CD14-positive monocyte (primary cell): ENCODE measurements around the gene PIM2. TPM values are rescaled to one million over a fixed set of nuclear protein-coding genes. Genes with fewer than 3 reads are reported as not detected.
A peak's percentile ranks its signal among the peaks of the same experiment; 100 is the strongest.

Experiments used
- DNase-seq, 3 donors: peaks; one replicate each; pipeline ENCODE4 v3.0.0-alpha.2; 2011 to 2022
- H2AFZ ChIP-seq: 2 replicates; pipeline ENCODE4 v1.6.0; 2012; ENCODE audit warnings: mild to moderate bottlenecking, low read depth, low read length, inconsistent platforms; ENCODE audit not compliant: insufficient read depth, poor library complexity, severe bottlenecking
- H3K27ac ChIP-seq, 2 donors: 1 replicate in 1 of 2; 2 replicates in 1 of 2; pipeline ENCODE4 v1.5.1; 2012 to 2013; ENCODE audit warnings: low read length in 2 of 2, control low read depth in 1 of 2, inconsistent platforms in 1 of 2, low read depth in 1 of 2, mild to moderate bottlenecking in 1 of 2
- H3K27me3 ChIP-seq, 2 donors: one replicate each; pipeline versions ENCODE4 v1.6.0 to v1.6.1; 2011 to 2013; ENCODE audit warnings: low read length in 2 of 2; ENCODE audit not compliant: control insufficient read depth in 2 of 2, insufficient read depth in 2 of 2
- H3K36me3 ChIP-seq, 2 donors: replicated peaks in 1 of 2; 1 replicate in 1 of 2; 2 replicates in 1 of 2; pipeline versions ENCODE4 v1.5.1 to v1.6.1; 2012 to 2013; ENCODE audit warnings: low read length in 2 of 2, control low read depth in 1 of 2, inconsistent platforms in 1 of 2, mild to moderate bottlenecking in 1 of 2; ENCODE audit not compliant: insufficient read depth in 2 of 2, control insufficient read depth in 1 of 2
- H3K4me1 ChIP-seq, 2 donors: 1 replicate in 1 of 2; 2 replicates in 1 of 2; pipeline versions ENCODE4 v1.5.1 to v1.6.1; 2012 to 2013; ENCODE audit warnings: low read length in 2 of 2, control low read depth in 1 of 2, inconsistent platforms in 1 of 2, mild to moderate bottlenecking in 1 of 2, moderate library complexity in 1 of 2; ENCODE audit not compliant: insufficient read depth in 2 of 2, control insufficient read depth in 1 of 2
- H3K4me2 ChIP-seq: replicated peaks from 2 replicates; pipeline ENCODE3; 2012; ENCODE audit warnings: low read length, moderate library complexity, mild to moderate bottlenecking; ENCODE audit not compliant: poor library complexity, severe bottlenecking; ENCODE audit errors: extremely low read depth
- H3K4me3 ChIP-seq, 3 experiments: fragments of 200-600 bp in 1 of 3; sonication (generic) in 1 of 3; replicated peaks in 1 of 3; 1 replicate in 2 of 3; 2 replicates in 1 of 3; pipeline ENCODE4 v1.5.1; 2011 to 2013; ENCODE audit warnings: low read length in 3 of 3, mild to moderate bottlenecking in 3 of 3, control low read depth in 2 of 3, low read depth in 2 of 3, inconsistent platforms in 1 of 3, moderate library complexity in 1 of 3
- H3K79me2 ChIP-seq: 2 replicates; pipeline ENCODE4 v1.6.0; 2012; ENCODE audit warnings: mild to moderate bottlenecking, control low read depth, inconsistent platforms, low read length, moderate library complexity; ENCODE audit not compliant: insufficient read depth
- H3K9ac ChIP-seq: 2 replicates; pipeline ENCODE4 v1.6.0; 2017; ENCODE audit warnings: low read length, mild to moderate bottlenecking; ENCODE audit not compliant: insufficient read depth, poor library complexity, severe bottlenecking
- H3K9me3 ChIP-seq, 2 donors: replicated peaks in 1 of 2; 1 replicate in 1 of 2; 2 replicates in 1 of 2; pipeline versions ENCODE4 v1.5.1 to v1.6.1; 2012 to 2013; ENCODE audit warnings: low read length in 2 of 2, control low read depth in 1 of 2; ENCODE audit not compliant: control insufficient read depth in 1 of 2, insufficient read depth in 1 of 2
- H4K20me1 ChIP-seq: 2 replicates; pipeline ENCODE4 v1.6.0; 2012; ENCODE audit warnings: mild to moderate bottlenecking, low read length, control low read depth, moderate library complexity; ENCODE audit not compliant: insufficient read depth
- H3K27ac Mint-ChIP-seq, 7 donors: one replicate each; pipeline ENCODE4 v1.8.0; 2020; ENCODE audit warnings: mild to moderate bottlenecking in 7 of 7, mixed read lengths in 7 of 7, moderate library complexity in 6 of 7, inconsistent platforms in 2 of 7
- H3K27me3 Mint-ChIP-seq, 3 donors: one replicate each; pipeline ENCODE4 v1.8.0; 2021 to 2022; ENCODE audit warnings: low read depth in 3 of 3, mild to moderate bottlenecking in 3 of 3, mixed read lengths in 3 of 3, moderate library complexity in 3 of 3, inconsistent platforms in 1 of 3
- H3K36me3 Mint-ChIP-seq, 2 donors: one replicate each; pipeline ENCODE4 v1.8.0; 2020; ENCODE audit warnings: mixed read lengths in 2 of 2, inconsistent platforms in 1 of 2, mild to moderate bottlenecking in 1 of 2
- H3K4me1 Mint-ChIP-seq: one replicate; pipeline ENCODE4 v1.8.0; 2020; ENCODE audit warnings: mild to moderate bottlenecking, mixed read lengths
- H3K4me3 Mint-ChIP-seq, 2 donors: one replicate each; pipeline ENCODE4 v1.8.0; 2020; ENCODE audit warnings: mild to moderate bottlenecking in 2 of 2, mixed read lengths in 2 of 2, moderate library complexity in 1 of 2
- H3K9me3 Mint-ChIP-seq, 7 donors: one replicate each; pipeline ENCODE4 v1.8.0; 2020 to 2022; ENCODE audit warnings: mixed read lengths in 7 of 7, mild to moderate bottlenecking in 6 of 7, moderate library complexity in 6 of 7, inconsistent platforms in 2 of 7
- CTCF ChIP-seq: fragments of 200-600 bp; IDR thresholded peaks from one replicate; pipeline ENCODE4 v1.8.0; 2022; ENCODE audit warnings: antibody characterized with exemption, mild to moderate bottlenecking
- WGBS: methylation state at CpG from one replicate; pipeline ENCODE4 v1.1.5; 2013; ENCODE audit warnings: missing lambda C conversion rate; ENCODE audit not compliant: insufficient coverage; 5-methylcytosine and 5-hydroxymethylcytosine counted together
- intact Hi-C, 2 donors: fragments of 100-400 bp; cut with micrococcal nuclease; formaldehyde crosslinking; loops; one replicate each; pipeline versions ENCODE4 v1.15.0 to v1.15.1; 2023
- polyA plus RNA-seq, 3 donors: library from polyadenylated mRNA; depleted of rRNA in 1 of 3; unstranded in 2 of 3; stranded (reverse) in 1 of 3; fragments of 300-500 nt in 2 of 3; fragments of >200 nt in 1 of 3; fragmentation: Illumina TruSeq in 2 of 3; gene quantifications; 1 replicate in 2 of 3; 2 replicates in 1 of 3; pipeline ENCODE4 v1.2.3, GENCODE V29; 2012 to 2021

The PIM2 gene
- polyA plus RNA-seq, 3 donors: 6.7 to 39.4 (median 9.9) TPM

DNA sequence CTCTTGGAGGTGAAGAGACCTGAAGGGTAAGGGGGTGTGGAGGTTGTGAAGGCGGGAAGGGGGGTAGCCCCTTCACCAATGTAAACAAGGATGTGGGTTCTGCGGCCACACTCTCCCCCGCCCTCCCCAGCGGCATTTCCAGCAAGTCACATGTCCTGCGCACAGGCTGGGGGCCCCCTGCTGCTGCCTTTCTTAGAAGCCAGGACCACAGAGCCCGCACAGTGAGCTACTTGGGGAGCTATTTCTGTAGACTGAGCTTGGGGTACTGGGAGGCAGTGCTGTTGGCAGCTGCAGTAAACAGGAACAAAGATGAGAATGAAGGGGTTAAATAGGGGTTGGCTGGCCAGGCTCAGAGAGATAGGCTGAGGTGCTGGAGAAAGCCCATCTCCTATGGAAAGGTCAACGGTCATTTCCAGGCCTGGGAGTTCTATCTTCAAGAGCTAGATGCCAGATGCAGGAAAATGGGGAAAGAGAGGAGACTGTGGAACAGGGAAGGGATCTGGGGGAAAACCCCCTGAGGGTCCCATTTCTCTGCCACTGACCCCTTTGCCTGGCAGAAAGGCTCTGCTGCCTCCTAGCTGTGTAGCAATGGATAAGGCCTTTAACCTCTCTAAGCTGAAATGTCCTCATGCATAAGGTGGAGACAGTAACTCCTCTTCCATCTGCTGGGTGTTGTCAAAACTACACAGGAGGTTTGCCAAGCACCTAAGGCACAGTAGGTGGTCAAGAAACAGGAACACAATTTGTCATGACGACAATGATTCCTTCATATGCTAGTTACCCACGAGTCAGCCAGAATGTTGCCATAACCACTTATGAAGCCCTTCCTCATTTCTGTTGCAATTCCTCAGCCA lies 18.5 kb upstream of the PIM2 start:
- Histone ChIP-seq H3K79me2 (peaks cover 38% of the 10 kb centered on the region), H3K9ac (no peak overlapping the region), H3K4me3 (peak overlapping the region in 1 of 3 experiments; percentile 27), H3K9me3 (no peaks in the 10 kb centered on the region), H3K27ac (peak overlapping the region; percentile 65 to 75), H4K20me1 (peaks cover 9% of the 10 kb centered on the region), H3K27me3 (no peaks in the 10 kb centered on the region), H3K36me3 (peaks cover 26 to 38% of the 10 kb centered on the region in 2 donors), H3K4me2 (peak overlapping the region; percentile 27), H3K4me1 (peaks cover 39 to 40% of the 10 kb centered on the region in 2 donors), H2AFZ (no peak overlapping the region)
- Mint-ChIP-seq H3K36me3 (peaks cover 37 to 57% of the 10 kb centered on the region in 2 donors), H3K4me3 (peak overlapping the region; percentile 54 to 60), H3K27ac (peak overlapping the region; percentile 92 to 95 (median 93)), H3K4me1 (peaks cover 48% of the 10 kb centered on the region), H3K9me3 (peaks cover 0 to 3% (median 0%) of the 10 kb centered on the region in 7 donors), H3K27me3 (peaks cover 0 to 1% (median 1%) of the 10 kb centered on the region in 3 donors)
- peak; percentile 87 to 95 (median 92) for DNase-seq
- 0% methylated on average over 3 of the region's 9 CpGs for WGBS
- peak; percentile 54 for TF ChIP-seq CTCF
- intact Hi-C loops: no loop called here

DNA sequence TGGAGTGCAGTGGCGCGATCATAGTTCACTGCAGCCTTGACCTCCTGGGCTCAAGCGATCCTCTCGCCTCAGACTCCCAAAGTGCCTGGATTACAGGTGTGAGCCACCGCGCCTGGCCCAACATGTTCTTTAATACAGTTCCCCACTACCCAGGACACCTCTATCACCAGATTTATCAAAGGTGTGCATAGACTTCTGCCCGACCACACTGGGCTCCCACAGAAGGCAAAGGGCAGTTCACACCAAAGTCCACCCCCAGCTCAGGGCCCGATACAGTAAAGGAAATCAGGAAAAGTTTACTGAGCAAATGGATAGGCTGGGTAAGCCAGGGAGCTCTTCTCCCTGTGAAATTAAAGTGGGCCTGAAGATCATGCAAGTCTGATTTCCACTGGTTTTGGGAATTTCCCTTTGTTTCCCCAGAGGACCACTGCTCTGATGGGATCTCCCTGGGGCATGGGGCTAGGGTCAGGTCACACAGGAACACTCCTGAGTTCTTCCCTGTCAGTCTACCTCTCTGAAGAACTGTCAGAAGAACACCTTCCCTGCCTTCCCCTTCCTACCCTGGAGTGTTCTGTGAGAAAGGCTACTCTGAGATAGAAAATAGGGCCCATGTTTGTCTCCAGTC lies 17.7 kb upstream of the PIM2 start:
- Histone ChIP-seq H3K4me3 (peak overlapping the region in 1 of 3 experiments; percentile 27), H2AFZ (no peak overlapping the region), H3K9me3 (no peaks in the 10 kb centered on the region), H3K36me3 (peaks cover 26 to 34% of the 10 kb centered on the region in 2 donors), H4K20me1 (peaks cover 9% of the 10 kb centered on the region), H3K9ac (no peak overlapping the region), H3K4me2 (peak overlapping the region; percentile 27), H3K79me2 (peaks cover 34% of the 10 kb centered on the region), H3K27ac (peak overlapping the region; percentile 65 to 75), H3K4me1 (peaks cover 39 to 40% of the 10 kb centered on the region in 2 donors), H3K27me3 (no peaks in the 10 kb centered on the region)
- Mint-ChIP-seq H3K27me3 (peaks cover 0 to 3% (median 1%) of the 10 kb centered on the region in 3 donors), H3K4me1 (peaks cover 46% of the 10 kb centered on the region), H3K36me3 (peaks cover 31 to 55% of the 10 kb centered on the region in 2 donors), H3K9me3 (peaks cover 0 to 3% (median 0%) of the 10 kb centered on the region in 7 donors), H3K4me3 (peak overlapping the region in 1 of 2 donors; percentile 60), H3K27ac (peak overlapping the region; percentile 92 to 95 (median 93))
- WGBS: 100% methylated on average over 4 of the region's 8 CpGs
- TF ChIP-seq CTCF: no peak
- intact Hi-C loops: no loop called here
- peak in 1 of 3 donors; percentile 35 for DNase-seq
